ENCODE data around the gene CCR5AS.

DNA sequence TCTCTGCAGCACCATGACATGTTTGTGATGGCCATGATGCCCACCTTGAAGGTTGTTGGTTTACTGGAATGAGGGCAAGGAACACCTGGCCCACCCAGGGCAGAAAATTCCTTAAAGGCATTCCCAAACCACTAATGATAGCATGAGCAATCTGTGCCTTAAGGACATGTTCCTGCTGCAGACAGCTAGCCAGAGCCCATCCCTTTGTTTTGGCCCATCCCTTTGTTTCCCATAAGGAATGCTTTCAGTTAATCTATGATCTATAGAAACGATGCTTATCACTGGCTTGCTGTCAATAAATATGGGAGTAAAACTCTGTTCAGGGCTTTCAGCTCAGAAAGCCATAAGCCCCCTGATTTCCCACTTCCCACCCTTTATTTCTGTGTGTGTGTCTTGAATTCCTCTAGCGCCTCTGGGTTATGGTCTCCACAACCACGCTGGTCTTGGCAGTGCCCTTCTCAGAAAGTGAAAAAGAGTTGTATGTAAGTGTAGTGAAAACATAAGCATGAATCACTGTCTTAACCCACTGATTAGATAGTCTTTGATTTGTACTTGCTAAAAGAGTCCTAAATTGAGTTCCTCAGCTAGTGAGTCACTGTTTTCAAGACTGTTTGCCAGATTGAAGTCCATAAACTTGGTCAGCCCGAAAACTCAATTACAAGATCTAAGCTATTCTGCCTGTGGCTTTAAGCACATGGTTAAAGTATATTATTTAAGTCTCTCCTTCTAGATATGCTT lies 72.0 kb downstream of the CCR5AS start:
- TF ChIP-seq, protein P1, sequence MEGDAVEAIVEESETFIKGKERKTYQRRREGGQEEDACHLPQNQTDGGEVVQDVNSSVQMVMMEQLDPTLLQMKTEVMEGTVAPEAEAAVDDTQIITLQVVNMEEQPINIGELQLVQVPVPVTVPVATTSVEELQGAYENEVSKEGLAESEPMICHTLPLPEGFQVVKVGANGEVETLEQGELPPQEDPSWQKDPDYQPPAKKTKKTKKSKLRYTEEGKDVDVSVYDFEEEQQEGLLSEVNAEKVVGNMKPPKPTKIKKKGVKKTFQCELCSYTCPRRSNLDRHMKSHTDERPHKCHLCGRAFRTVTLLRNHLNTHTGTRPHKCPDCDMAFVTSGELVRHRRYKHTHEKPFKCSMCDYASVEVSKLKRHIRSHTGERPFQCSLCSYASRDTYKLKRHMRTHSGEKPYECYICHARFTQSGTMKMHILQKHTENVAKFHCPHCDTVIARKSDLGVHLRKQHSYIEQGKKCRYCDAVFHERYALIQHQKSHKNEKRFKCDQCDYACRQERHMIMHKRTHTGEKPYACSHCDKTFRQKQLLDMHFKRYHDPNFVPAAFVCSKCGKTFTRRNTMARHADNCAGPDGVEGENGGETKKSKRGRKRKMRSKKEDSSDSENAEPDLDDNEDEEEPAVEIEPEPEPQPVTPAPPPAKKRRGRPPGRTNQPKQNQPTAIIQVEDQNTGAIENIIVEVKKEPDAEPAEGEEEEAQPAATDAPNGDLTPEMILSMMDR (IDR thresholded peaks at IDR 0.05; ENCODE audit: poor library complexity), result no peak
- TF ChIP-seq EZH2 (IDR thresholded peaks at IDR 0.05; ENCODE audit: borderline replicate concordance), result no peak

Data from hepatocyte (in vitro differentiated cells).